BLaER1 treated with 17β-estradiol and CSF1 and Interleukin-3, amounts not matched to agents 10 nM and 100 nM (cell line): Measurements from ENCODE around the gene CCDC91.

Experiments used
- H3K27ac ChIP-seq, 11 experiments: shearing (Covaris generic); formaldehyde crosslinking; 2 replicates each; pipeline ENCODE4 v1.8.1; 2022
- H3K27me3 ChIP-seq, 11 experiments: shearing (Covaris generic); formaldehyde crosslinking; 2 replicates each; pipeline ENCODE4 v1.8.1; 2022
- H3K36me3 ChIP-seq, 11 experiments: shearing (Covaris generic); formaldehyde crosslinking; 2 replicates each; pipeline ENCODE4 v1.8.1; 2022
- H3K4me1 ChIP-seq, 10 experiments: shearing (Covaris generic); formaldehyde crosslinking; 2 replicates each; pipeline ENCODE4 v1.8.1; 2022
- H3K4me2 ChIP-seq, 11 experiments: shearing (Covaris generic); formaldehyde crosslinking; 2 replicates each; pipeline ENCODE4 v1.8.1; 2022
- H3K4me3 ChIP-seq, 10 experiments: shearing (Covaris generic); formaldehyde crosslinking; 2 replicates each; pipeline ENCODE4 v1.8.1; 2022
- H3K9ac ChIP-seq, 11 experiments: shearing (Covaris generic); formaldehyde crosslinking; 2 replicates each; pipeline ENCODE4 v1.8.1; 2022
- H3K9me3 ChIP-seq, 11 experiments: shearing (Covaris generic); formaldehyde crosslinking; replicated peaks in 1 of 11; 2 replicates each; pipeline ENCODE4 v1.8.1; 2022
- H4K20me1 ChIP-seq, 11 experiments: shearing (Covaris generic); formaldehyde crosslinking; 2 replicates each; pipeline ENCODE4 v1.8.1; 2022
- Cebpa-rat ChIP-seq, 11 experiments: shearing (Covaris generic); IDR thresholded peaks; 2 replicates each; pipeline ENCODE4 v1.8.1; 2022

Gene CCDC91

GRCh38 chr12:28227251-28227650 is 37.0 kb downstream of the CCDC91 start:
- H3K27me3 ChIP-seq: no peaks in the 10 kb centered on the region
- H3K4me1 ChIP-seq: peaks cover 0 to 93% (median 1%) of the 10 kb centered on the region in 10 experiments; a peak in 9 of 20 replicates
- peak overlapping the region in 1 of 10 experiments; percentile 16; a peak in 1 of 20 replicates for H3K4me3 ChIP-seq
- no peak for TF ChIP-seq Cebpa-rat (IDR thresholded peaks at IDR 0.05)
- no peaks in the 10 kb centered on the region for H4K20me1 ChIP-seq
- H3K9ac ChIP-seq: no peak overlapping the region
- H3K36me3 ChIP-seq: peaks cover 0 to 12% (median 5%) of the 10 kb centered on the region in 11 experiments; a peak in 6 of 22 replicates
- H3K27ac ChIP-seq: peak overlapping the region in 3 of 11 experiments; percentile 19 to 55 (median 54); a peak in 5 of 22 replicates
- peaks cover 0 to 28% (median 12%) of the 10 kb centered on the region in 11 experiments; a peak in 16 of 22 replicates for H3K9me3 ChIP-seq
- H3K4me2 ChIP-seq: peak overlapping the region in 3 of 11 experiments; percentile 32 to 80 (median 65); a peak in 6 of 22 replicates

GRCh38 chr12:28231248-28231647 is 41.0 kb downstream of the CCDC91 start:
- Histone ChIP-seq H3K4me1 (peaks cover 0 to 60% (median 0%) of the 10 kb centered on the region in 10 experiments; a peak in 6 of 20 replicates), H3K4me3 (no peak overlapping the region)
- no peak for TF ChIP-seq Cebpa-rat (IDR thresholded peaks at IDR 0.05)

DNA sequence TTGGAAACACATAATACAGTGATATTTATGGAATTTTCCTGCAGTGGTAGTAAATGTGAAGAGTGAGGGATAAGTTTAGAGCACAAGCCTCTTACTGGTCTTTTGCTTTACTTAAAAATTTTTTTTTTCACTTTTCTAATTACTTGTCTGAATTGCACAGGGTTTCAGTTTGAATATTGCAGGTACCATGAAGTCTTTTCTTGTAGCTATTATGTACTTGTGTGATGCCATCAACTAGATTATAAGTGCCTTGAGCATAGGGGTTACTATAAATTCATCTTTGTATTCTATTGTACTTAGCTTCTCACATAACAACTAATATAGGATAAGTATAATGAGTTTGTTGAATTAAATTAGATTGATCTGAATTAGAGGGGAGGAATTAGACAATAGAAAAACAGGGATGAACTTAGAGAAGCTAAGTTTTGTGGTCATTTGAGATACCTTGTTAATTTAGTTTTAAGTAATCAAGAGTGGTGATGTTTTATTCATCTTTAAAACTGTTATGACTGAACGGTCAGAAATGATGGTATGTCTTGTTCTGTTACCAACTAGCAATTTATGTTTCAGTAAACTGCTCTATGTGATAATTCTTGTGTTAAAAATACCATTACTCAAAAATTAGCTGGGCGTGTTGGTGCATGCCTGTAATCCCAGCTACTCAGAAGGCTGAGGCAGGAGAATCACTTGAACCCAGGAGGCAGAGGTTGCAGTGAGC is 42.1 kb downstream of the CCDC91 start:
- Histone ChIP-seq H3K27ac (no peak overlapping the region), H3K4me1 (peaks cover 0 to 50% (median 0%) of the 10 kb centered on the region in 10 experiments; a peak in 6 of 20 replicates), H3K9ac (no peak overlapping the region), H3K36me3 (peaks cover 0 to 7% (median 0%) of the 10 kb centered on the region in 11 experiments; a peak in 3 of 22 replicates), H3K4me3 (no peak overlapping the region), H3K27me3 (no peaks in the 10 kb centered on the region), H3K9me3 (no peaks in the 10 kb centered on the region), H3K4me2 (peak overlapping the region in 2 of 11 experiments; percentile 22 to 35; a peak in 2 of 22 replicates), H4K20me1 (no peaks in the 10 kb centered on the region)
- TF ChIP-seq Cebpa-rat (IDR thresholded peaks at IDR 0.05): no peak

More at GRCh38 chr12:28231248-28231647, 41.0 kb downstream of the CCDC91 start:
- H3K4me2 ChIP-seq: no peak overlapping the region
- no peaks in the 10 kb centered on the region for H3K27me3 ChIP-seq
- peaks cover 0 to 1% (median 0%) of the 10 kb centered on the region in 11 experiments; a peak in 1 of 22 replicates for H3K9me3 ChIP-seq
- peaks cover 0 to 7% (median 0%) of the 10 kb centered on the region in 11 experiments; a peak in 4 of 22 replicates for H3K36me3 ChIP-seq
- no peak overlapping the region for H3K27ac ChIP-seq
- H4K20me1 ChIP-seq: no peaks in the 10 kb centered on the region
- H3K9ac ChIP-seq: no peak overlapping the region

DNA sequence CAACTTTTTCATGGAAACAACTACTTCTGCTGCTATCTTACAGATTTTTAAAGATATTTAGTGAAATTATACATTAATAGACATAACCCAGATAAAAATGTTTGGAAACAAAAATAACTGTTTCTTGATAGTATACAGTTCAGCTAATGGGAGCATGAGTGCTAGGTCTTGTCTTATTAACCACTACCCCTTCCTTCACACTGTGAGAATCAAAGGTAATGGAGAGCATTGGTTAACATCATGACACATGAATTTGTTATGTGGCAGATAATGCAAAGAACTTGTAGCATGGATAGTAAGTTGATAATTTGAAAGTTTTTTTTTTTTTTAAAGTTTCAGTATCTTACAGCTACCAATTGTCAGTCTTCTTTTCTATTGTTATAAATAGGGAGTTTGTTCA is 44.2 kb downstream of the CCDC91 start:
- H3K9ac ChIP-seq: no peak overlapping the region
- H3K36me3 ChIP-seq: peaks cover 0 to 7% (median 0%) of the 10 kb centered on the region in 11 experiments; a peak in 3 of 22 replicates
- H3K4me1 ChIP-seq: peaks cover 0 to 29% (median 0%) of the 10 kb centered on the region in 10 experiments; a peak in 6 of 20 replicates
- H3K4me2 ChIP-seq: no peak overlapping the region
- no peaks in the 10 kb centered on the region for H4K20me1 ChIP-seq
- H3K27me3 ChIP-seq: no peaks in the 10 kb centered on the region
- no peak overlapping the region for H3K27ac ChIP-seq
- no peak for TF ChIP-seq Cebpa-rat (IDR thresholded peaks at IDR 0.05)
- no peaks in the 10 kb centered on the region for H3K9me3 ChIP-seq
- no peak overlapping the region for H3K4me3 ChIP-seq

GRCh38 chr12:28235015-28235414 is 44.8 kb downstream of the CCDC91 start:
- H3K4me2 ChIP-seq: no peak overlapping the region
- no peaks in the 10 kb centered on the region for H3K27me3 ChIP-seq
- no peaks in the 10 kb centered on the region for H4K20me1 ChIP-seq
- H3K36me3 ChIP-seq: peaks cover 0 to 7% (median 0%) of the 10 kb centered on the region in 11 experiments; a peak in 3 of 22 replicates
- peaks cover 0 to 23% (median 0%) of the 10 kb centered on the region in 10 experiments; a peak in 4 of 20 replicates for H3K4me1 ChIP-seq
- H3K27ac ChIP-seq: no peak overlapping the region
- no peak overlapping the region for H3K4me3 ChIP-seq
- H3K9me3 ChIP-seq: no peaks in the 10 kb centered on the region
- H3K9ac ChIP-seq: no peak overlapping the region
- TF ChIP-seq Cebpa-rat (IDR thresholded peaks at IDR 0.05): no peak

DNA sequence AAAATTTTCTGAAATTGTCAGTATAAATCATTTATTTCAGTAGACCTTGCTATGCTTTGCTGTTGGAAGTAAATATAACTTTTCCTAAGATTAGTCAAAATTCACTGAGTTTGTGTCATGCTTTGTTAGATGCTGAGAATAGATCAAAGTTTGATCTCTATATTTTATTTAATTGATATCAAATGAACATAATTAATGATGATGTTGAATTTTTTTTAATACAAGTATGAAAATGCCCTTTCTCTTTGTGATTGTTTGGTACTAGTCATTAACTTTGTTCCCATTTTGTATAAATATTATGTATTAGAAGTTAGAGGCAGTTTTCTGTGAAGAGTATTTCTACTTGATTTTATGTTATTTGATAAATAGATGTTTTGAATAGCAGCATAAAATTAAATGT is 45.7 kb downstream of the CCDC91 start:
- no peaks in the 10 kb centered on the region for H3K9me3 ChIP-seq
- H4K20me1 ChIP-seq: no peaks in the 10 kb centered on the region
- H3K9ac ChIP-seq: no peak overlapping the region
- TF ChIP-seq Cebpa-rat (IDR thresholded peaks at IDR 0.05): no peak
- no peaks in the 10 kb centered on the region for H3K27me3 ChIP-seq
- no peak overlapping the region for H3K4me3 ChIP-seq
- no peak overlapping the region for H3K4me2 ChIP-seq
- peaks cover 0 to 16% (median 0%) of the 10 kb centered on the region in 10 experiments; a peak in 4 of 20 replicates for H3K4me1 ChIP-seq
- H3K36me3 ChIP-seq: peaks cover 0 to 2% (median 0%) of the 10 kb centered on the region in 11 experiments; a peak in 1 of 22 replicates
- H3K27ac ChIP-seq: no peak overlapping the region

DNA sequence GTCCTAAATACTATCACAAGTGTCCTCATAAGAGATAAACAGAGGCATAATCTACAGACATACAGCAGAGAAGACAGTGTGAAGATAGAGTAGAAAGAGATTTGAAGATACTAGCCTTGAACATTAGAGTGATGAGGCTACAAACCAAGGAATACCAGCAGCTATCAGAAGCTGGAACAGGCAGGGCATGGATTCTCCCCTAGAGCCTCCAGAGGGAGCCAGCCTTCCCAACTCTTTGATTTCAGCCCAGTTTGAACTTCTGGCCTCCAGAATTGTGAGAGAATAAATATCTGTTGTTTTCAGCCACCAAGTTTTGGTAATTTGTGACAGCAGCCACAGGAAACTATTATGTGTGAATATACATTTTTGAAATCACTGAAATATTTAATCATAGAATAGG is 47.2 kb downstream of the CCDC91 start:
- no peak for TF ChIP-seq Cebpa-rat (IDR thresholded peaks at IDR 0.05)
- H3K9me3 ChIP-seq: no peaks in the 10 kb centered on the region
- H3K4me3 ChIP-seq: no peak overlapping the region
- no peaks in the 10 kb centered on the region for H4K20me1 ChIP-seq
- H3K27me3 ChIP-seq: no peaks in the 10 kb centered on the region
- no peak overlapping the region for H3K4me2 ChIP-seq
- peaks cover 0 to 8% (median 0%) of the 10 kb centered on the region in 10 experiments; a peak in 3 of 20 replicates for H3K4me1 ChIP-seq
- no peak overlapping the region for H3K9ac ChIP-seq
- H3K27ac ChIP-seq: no peak overlapping the region
- no peaks in the 10 kb centered on the region for H3K36me3 ChIP-seq

- Histone ChIP-seq H3K4me1 (peaks cover 0 to 13% (median 0%) of the 10 kb centered on the region in 10 experiments; a peak in 5 of 20 replicates), H3K27ac (no peak overlapping the region), H3K4me2 (no peak overlapping the region), H4K20me1 (no peaks in the 10 kb centered on the region), H3K9me3 (no peaks in the 10 kb centered on the region), H3K9ac (no peak overlapping the region), H3K4me3 (no peak overlapping the region), H3K36me3 (no peaks in the 10 kb centered on the region), H3K27me3 (no peaks in the 10 kb centered on the region)
- no peak for TF ChIP-seq Cebpa-rat (IDR thresholded peaks at IDR 0.05)
Observed at GRCh38 chr12:28239918-28240317, 49.7 kb downstream of the CCDC91 start.

DNA sequence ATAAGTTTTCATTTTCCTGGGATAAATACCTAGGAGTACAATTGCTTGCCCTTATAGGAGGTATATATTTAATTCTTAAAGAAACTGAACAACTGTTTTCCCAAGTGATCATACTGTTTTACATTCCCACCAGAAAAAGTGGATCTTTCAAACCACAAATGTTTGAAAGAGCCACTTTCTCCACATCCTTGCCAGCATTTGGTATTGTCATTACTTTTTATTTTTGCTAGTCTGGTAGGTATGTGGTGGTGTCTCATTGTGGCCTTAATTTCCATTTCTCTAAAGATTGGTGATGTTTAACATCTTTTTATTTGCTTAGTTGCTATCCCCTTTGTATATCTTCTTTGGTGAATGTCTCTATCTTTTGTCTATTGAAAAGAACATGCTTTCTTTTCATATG is 50.6 kb downstream of the CCDC91 start:
- Histone ChIP-seq H3K9me3 (no peaks in the 10 kb centered on the region), H3K4me2 (no peak overlapping the region), H3K27me3 (no peaks in the 10 kb centered on the region), H3K27ac (no peak overlapping the region), H3K36me3 (no peaks in the 10 kb centered on the region), H3K9ac (no peak overlapping the region), H4K20me1 (no peaks in the 10 kb centered on the region), H3K4me1 (peaks cover 0 to 11% (median 0%) of the 10 kb centered on the region in 10 experiments; a peak in 5 of 20 replicates), H3K4me3 (no peak overlapping the region)
- TF ChIP-seq Cebpa-rat (IDR thresholded peaks at IDR 0.05): no peak
